ENCODE data around the gene LIG1.

DNA sequence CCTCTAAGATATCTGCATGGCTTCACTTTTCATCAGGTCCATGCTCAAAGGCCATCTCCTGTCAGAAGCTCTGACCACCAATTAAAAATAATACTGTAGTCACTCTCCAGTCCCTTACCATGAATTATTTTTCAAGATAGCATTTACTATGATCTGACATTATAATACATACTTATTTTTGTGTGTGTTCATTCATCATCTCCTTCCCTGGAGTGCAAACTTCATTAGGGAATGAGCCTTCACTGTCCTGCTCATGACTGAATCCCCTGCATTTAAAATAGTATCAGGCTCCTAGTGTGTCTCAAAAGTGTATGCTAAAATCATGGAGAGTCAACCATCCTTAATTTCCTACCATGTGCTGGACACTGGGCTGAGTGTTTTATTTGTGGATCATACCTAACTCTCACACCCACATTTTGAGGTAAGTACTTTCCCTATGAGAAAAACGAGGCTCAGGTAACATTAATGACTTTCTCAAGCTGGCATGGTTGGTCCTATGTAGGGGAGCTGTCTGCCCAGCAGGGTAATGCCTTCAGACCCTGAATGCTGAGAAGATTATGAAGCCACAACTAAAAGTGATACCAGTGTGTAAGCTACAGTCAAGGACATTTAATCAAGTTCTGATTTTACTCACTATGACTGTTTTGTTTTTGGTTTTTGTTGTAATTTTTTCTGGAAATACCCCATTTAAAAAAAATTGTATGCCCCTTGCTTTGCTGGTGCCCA is 75.9 kb downstream of the LIG1 start:
- TF ChIP-seq, protein P1, sequence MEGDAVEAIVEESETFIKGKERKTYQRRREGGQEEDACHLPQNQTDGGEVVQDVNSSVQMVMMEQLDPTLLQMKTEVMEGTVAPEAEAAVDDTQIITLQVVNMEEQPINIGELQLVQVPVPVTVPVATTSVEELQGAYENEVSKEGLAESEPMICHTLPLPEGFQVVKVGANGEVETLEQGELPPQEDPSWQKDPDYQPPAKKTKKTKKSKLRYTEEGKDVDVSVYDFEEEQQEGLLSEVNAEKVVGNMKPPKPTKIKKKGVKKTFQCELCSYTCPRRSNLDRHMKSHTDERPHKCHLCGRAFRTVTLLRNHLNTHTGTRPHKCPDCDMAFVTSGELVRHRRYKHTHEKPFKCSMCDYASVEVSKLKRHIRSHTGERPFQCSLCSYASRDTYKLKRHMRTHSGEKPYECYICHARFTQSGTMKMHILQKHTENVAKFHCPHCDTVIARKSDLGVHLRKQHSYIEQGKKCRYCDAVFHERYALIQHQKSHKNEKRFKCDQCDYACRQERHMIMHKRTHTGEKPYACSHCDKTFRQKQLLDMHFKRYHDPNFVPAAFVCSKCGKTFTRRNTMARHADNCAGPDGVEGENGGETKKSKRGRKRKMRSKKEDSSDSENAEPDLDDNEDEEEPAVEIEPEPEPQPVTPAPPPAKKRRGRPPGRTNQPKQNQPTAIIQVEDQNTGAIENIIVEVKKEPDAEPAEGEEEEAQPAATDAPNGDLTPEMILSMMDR (IDR thresholded peaks at IDR 0.05; ENCODE audit: insufficient read depth, low read length, poor library complexity, severe bottlenecking) = no peak
- TF ChIP-seq EZH2phosphoT487 (conservative IDR thresholded peaks at IDR 0.05; ENCODE audit: low read length) = no peak

Data from SU-DHL-6 (cell line).